ENCODE results near the gene ROPN1L. TPM values are rescaled to one million over a fixed set of nuclear protein-coding genes. Genes with fewer than 3 reads are reported as not detected.
"Not testable (repeated sequence)": the region's sequence is repeated elsewhere in the genome, so short reads cannot be mapped to it uniquely, and the experiment has no call there.

Gene ROPN1L
- total RNA-seq, 1 experiment from 2014 or later, result 0.24 TPM

DNA sequence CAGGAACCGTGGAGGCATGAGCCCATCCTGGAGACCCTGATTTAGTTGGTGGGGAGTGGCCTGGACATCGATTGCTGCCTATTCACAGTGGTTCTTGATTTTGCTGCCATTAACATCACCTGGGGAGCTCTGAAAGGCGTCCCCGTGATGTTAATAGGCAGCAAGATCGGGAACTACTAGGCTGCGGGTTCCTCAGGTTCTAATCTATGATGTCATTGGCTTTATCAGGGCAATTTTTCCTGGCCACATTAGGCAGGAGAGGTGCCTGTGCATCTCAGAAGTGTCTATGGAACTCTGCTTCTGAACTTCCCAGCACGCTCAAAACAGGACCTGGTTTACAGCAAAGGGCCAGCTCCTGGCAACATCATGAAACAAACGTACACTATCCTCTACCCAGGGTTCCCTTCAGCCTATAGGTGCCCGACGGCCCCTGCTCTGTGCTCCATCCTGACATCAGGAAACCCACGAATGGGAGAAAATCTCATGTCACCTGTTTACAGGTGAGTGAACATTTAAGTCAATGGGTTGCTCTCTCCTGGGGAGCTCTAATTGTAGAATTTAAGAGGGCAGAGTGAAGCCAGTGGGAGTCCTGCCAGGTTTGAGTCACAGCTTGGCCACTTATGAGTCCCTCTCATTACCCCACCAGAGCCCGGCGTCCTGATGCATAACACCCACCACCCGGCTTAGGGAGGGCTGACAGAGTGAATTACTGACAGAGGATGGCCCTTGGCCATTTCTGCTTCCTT, 49.4 kb downstream of the ROPN1L start:
- POLR2A ChIA-PET (ENCODE audit: low non-redundant PET), result no interaction called here
- CTCF ChIA-PET, result no interaction called here
- Histone ChIP-seq H3K27ac (ENCODE audit: low read depth, low read length, poor library complexity, severe bottlenecking) (no peak overlapping the region), H3K27me3 (replicated peaks; ENCODE audit: insufficient read depth, low read depth, low read length, poor library complexity) (peaks cover 35% of the 10 kb centered on the region), H3K36me3 (ENCODE audit: insufficient read depth, low read length, poor library complexity, severe bottlenecking) (no peaks in the 10 kb centered on the region), H3K4me1 (ENCODE audit: insufficient read depth, low read length, poor library complexity, severe bottlenecking) (no peaks in the 10 kb centered on the region), H3K4me3 (ENCODE audit: low read depth, low read length, poor library complexity, severe bottlenecking) (no peak overlapping the region), H3K9me3 (ENCODE audit: low read depth, low read length, poor library complexity, severe bottlenecking) (no peaks in the 10 kb centered on the region)
- no peak for TF ChIP-seq EZH2 (IDR thresholded peaks at IDR 0.05; ENCODE audit: borderline replicate concordance, low read depth, low read length, poor library complexity, severe bottlenecking)
- TF ChIP-seq, protein P1, sequence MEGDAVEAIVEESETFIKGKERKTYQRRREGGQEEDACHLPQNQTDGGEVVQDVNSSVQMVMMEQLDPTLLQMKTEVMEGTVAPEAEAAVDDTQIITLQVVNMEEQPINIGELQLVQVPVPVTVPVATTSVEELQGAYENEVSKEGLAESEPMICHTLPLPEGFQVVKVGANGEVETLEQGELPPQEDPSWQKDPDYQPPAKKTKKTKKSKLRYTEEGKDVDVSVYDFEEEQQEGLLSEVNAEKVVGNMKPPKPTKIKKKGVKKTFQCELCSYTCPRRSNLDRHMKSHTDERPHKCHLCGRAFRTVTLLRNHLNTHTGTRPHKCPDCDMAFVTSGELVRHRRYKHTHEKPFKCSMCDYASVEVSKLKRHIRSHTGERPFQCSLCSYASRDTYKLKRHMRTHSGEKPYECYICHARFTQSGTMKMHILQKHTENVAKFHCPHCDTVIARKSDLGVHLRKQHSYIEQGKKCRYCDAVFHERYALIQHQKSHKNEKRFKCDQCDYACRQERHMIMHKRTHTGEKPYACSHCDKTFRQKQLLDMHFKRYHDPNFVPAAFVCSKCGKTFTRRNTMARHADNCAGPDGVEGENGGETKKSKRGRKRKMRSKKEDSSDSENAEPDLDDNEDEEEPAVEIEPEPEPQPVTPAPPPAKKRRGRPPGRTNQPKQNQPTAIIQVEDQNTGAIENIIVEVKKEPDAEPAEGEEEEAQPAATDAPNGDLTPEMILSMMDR (conservative IDR thresholded peaks at IDR 0.05; ENCODE audit: low read depth, low read length), result no peak
- intact Hi-C loops (cut with micrococcal nuclease; ENCODE audit: unreplicated experiment), result no loop called here
- no TSS peak for BruUV-seq (replicated peaks)
- no peak for DNase-seq (ENCODE audit: low spot score)

DNA sequence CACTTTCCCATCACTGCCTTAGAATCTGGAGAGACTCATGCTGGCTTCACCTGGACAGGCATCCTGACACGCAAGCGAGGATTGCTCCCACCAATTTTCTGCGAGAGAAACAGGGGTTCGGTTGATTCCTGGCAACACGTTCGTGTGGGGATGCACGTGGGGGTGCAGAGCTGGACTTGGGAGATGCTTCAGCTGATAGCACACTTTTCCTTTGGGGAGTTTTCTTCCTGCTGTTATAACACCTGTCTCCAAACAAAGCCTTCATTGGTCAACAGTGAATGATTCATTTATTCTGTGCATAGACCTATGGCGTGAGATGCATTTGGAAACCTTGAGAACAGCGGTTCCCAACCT, 50.0 kb downstream of the ROPN1L start:
- BruUV-seq (replicated peaks), result no TSS peak
- ChIA-PET CTCF (no interaction called here), POLR2A (ENCODE audit: low non-redundant PET) (no interaction called here)
- no peaks in the 10 kb centered on the region for H3K4me1 ChIP-seq (ENCODE audit: insufficient read depth, low read length, poor library complexity, severe bottlenecking)
- intact Hi-C loops (cut with micrococcal nuclease; ENCODE audit: unreplicated experiment), result no loop called here
- no peak overlapping the region for H3K4me3 ChIP-seq (ENCODE audit: low read depth, low read length, poor library complexity, severe bottlenecking)
- H3K27me3 ChIP-seq (replicated peaks; ENCODE audit: insufficient read depth, low read depth, low read length, poor library complexity), result peaks cover 35% of the 10 kb centered on the region
- TF ChIP-seq, protein P1 (conservative IDR thresholded peaks at IDR 0.05; ENCODE audit: low read depth, low read length), result no peak
- TF ChIP-seq EZH2 (IDR thresholded peaks at IDR 0.05; ENCODE audit: borderline replicate concordance, low read depth, low read length, poor library complexity, severe bottlenecking), result no peak
- H3K9me3 ChIP-seq (ENCODE audit: low read depth, low read length, poor library complexity, severe bottlenecking), result no peaks in the 10 kb centered on the region
- H3K27ac ChIP-seq (ENCODE audit: low read depth, low read length, poor library complexity, severe bottlenecking), result no peak overlapping the region
- DNase-seq (ENCODE audit: low spot score), result no peak
- no peaks in the 10 kb centered on the region for H3K36me3 ChIP-seq (ENCODE audit: insufficient read depth, low read length, poor library complexity, severe bottlenecking)

DNA sequence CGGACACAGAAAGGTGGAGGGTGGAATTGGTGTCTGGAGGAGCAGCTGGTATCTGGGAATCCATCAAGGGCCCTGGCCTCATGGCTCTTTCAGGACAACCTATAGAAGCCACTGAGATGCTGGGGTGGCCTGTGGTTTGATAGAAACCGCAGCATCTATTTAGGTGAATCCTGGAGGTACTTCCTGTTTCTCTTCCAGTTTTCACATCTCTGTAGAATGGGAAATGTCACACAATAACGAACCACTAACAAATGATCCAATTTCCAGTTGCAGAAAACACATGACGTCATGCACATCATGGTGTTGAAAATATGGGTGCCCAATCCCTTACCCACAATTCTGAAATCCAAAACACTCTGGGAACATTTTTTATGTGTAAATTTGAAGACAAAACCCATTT, 52.2 kb downstream of the ROPN1L start:
- TF ChIP-seq, protein P1 (conservative IDR thresholded peaks at IDR 0.05; ENCODE audit: low read depth, low read length), result no peak
- TF ChIP-seq EZH2 (IDR thresholded peaks at IDR 0.05; ENCODE audit: borderline replicate concordance, low read depth, low read length, poor library complexity, severe bottlenecking), result no peak
- H3K27me3 ChIP-seq (replicated peaks; ENCODE audit: insufficient read depth, low read depth, low read length, poor library complexity), result peaks cover 25% of the 10 kb centered on the region
- H3K36me3 ChIP-seq (ENCODE audit: insufficient read depth, low read length, poor library complexity, severe bottlenecking), result no peaks in the 10 kb centered on the region
- H3K9me3 ChIP-seq (ENCODE audit: low read depth, low read length, poor library complexity, severe bottlenecking), result no peaks in the 10 kb centered on the region
- BruUV-seq (replicated peaks), result no TSS peak
- ChIA-PET CTCF (no interaction called here), POLR2A (ENCODE audit: low non-redundant PET) (no interaction called here)
- intact Hi-C loops (cut with micrococcal nuclease; ENCODE audit: unreplicated experiment), result no loop called here
- no peak overlapping the region for H3K4me3 ChIP-seq (ENCODE audit: low read depth, low read length, poor library complexity, severe bottlenecking)
- H3K27ac ChIP-seq (ENCODE audit: low read depth, low read length, poor library complexity, severe bottlenecking), result no peak overlapping the region
- no peaks in the 10 kb centered on the region for H3K4me1 ChIP-seq (ENCODE audit: insufficient read depth, low read length, poor library complexity, severe bottlenecking)
- DNase-seq (ENCODE audit: low spot score), result no peak

DNA sequence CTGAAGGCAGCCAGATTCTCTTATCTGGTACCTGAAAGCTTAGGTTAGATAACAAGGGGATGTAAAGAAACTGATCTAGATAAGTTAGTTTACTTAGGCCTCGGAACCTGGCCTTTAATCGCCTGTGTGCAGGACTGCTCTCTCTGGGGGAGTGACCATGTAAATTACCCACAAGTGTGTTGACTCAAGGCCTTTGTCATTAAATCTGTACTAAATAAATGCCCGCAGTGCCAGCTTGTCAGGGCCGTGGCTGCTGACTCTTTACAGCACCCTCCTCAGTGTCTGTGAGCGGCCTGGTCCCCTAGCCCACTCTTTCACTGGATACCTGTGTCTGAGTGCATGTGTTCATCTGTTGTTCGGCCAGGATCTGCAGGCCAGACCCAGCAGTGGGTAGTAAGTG, 52.8 kb downstream of the ROPN1L start:
- BruUV-seq (replicated peaks); H3K9me3 ChIP-seq (ENCODE audit: low read depth, low read length, poor library complexity, severe bottlenecking); DNase-seq (ENCODE audit: low spot score); POLR2A ChIA-PET (ENCODE audit: low non-redundant PET); H3K4me3 ChIP-seq (ENCODE audit: low read depth, low read length, poor library complexity, severe bottlenecking); H3K36me3 ChIP-seq (ENCODE audit: insufficient read depth, low read length, poor library complexity, severe bottlenecking); H3K4me1 ChIP-seq (ENCODE audit: insufficient read depth, low read length, poor library complexity, severe bottlenecking); intact Hi-C loops (cut with micrococcal nuclease; ENCODE audit: unreplicated experiment); H3K27ac ChIP-seq (ENCODE audit: low read depth, low read length, poor library complexity, severe bottlenecking); CTCF ChIA-PET: not testable (repeated sequence)
- peaks cover 19% of the 10 kb centered on the region for H3K27me3 ChIP-seq (replicated peaks; ENCODE audit: insufficient read depth, low read depth, low read length, poor library complexity)

Data from A673 (cell line).